IPS-NIHi7 (cell line): ENCODE data around the gene GTPBP3.

ENCODE experiments used
- DNase-seq: peaks from one replicate; pipeline ENCODE4 v3.0.0; 2012; ENCODE audit warnings: mixed read lengths; ENCODE audit errors: extremely low spot score

GTPBP3 gene

DNA sequence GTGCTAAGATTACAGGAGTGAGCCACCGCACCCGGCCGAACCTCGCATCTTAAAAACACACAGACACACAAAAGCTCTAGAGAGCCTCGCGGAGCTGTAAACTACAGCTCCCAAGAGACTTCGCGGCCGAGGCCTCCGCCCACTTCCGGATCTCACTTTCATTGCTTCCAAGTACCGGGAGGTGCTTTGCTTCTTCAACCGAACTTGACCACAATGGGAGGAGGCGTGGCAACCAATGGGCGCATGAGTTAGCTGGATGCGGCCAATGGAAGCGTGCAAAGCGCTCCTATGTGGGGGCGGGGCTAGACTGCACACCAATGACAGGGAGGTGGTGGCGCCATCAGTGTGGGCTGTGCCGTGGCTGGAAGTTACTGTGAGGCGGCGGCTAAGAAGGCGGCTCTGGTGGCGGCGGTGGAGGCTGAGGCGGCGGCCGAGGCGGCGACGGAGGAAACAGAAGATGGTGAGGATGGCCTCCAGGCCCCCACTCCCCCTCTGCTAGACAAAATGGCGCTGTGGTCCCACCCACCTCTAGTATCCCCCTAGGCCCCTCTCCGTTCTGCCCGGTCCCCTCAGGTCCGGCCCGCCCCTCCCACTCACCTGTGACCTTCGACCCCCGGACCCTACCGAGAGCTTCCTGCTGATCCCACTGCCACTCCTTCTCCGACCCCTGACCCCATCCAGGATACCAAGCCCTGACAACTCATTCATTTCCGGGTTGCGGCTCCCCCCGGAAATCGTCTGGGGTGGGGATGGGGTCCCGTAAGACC lies 28.0 kb upstream of the GTPBP3 start, which contains the start of gene DDA1:
Gene DDA1, plus strand, starts transcription at position 366 of the 767 bp plus-strand sequence. Its CDS starts 92 bp downstream, at position 458.
- peak; percentile 97 for DNase-seq

- DNase-seq, result no peak
These were observed 27.3 kb upstream of the GTPBP3 start for GRCh38 chr19:17309965-17310461.

DNA sequence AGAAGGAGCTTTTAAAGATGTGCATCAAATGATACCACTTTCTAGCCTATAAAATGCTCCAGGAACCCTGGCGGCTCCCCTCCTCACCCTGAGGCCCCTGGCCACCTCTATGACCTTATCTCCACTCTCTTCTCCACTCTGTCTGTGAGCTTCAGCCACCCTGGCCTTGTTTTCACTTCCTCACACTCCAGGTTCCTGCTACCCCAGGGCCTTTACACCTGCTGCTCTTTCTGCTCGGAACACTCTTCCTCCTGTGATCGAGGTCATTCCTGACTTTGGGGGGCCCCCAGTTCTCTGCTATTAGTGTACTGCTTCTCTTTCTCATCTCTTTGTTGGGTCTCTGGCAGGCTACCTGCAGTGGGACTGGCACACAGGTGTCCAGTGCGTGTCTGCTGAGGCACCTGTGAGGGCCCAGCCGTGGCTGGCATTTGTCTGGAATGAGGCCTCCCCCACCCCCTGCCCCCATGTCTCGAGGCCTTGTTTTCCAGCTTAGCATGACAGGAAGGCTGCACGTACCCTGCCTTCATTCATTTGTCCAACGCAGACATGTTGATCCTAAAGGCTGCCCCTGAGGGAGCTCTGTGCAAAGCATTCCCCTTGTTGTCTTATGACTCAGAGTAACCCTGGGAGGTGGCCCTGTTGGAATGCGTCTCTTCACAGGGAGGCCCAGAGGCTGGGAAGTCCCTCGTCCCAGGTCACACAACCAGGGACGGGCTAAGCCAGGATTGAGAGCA lies 25.7 kb upstream of the GTPBP3 start:
- no peak for DNase-seq

GRCh38 chr19:17312189-17313113 lies 24.9 kb upstream of the GTPBP3 start:
- no peak for DNase-seq

- no peak for DNase-seq
These were observed 23.3 kb upstream of the GTPBP3 start for GRCh38 chr19:17314007-17314593.

GRCh38 chr19:17318966-17319365 lies 18.4 kb upstream of the GTPBP3 start:
- no peak for DNase-seq

DNA sequence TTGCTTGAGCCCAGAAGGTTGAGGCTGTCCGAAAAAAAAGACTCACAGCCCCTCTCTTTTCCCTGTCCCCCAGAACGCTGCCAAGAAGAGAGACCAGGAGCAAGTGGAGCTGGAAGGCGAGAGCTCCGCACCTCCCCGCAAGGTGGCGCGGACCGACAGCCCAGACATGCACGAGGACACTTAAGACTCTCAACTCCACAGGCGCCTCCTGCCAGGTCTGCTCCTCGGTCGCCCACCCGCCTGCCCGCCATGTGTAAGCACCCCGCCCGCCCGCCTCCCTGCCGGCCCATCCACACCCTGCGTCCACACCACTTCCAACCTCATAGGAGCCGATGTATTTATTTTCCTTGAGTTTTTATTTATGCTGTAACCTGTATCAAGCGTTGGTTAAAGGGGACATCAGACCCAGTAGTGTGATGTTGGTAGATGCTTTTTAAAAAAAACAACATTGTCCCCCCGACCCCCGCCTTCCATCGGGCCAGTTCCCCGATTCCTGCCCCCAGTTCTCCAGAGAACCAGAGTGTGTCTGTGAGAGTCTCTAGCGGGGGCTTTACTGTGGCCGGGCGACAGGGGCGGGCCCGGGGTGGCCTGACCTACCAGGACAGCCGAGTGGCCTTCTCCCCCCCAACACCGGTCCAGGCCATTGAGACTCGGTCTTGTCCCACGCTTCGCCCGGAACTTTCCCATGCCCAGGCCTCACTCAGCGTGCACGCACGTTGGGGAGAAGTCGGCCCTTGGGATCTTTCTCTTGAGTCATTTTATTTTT lies 17.7 kb upstream of the GTPBP3 start:
- no peak for DNase-seq

- DNase-seq, result no peak
These were observed 16.9 kb upstream of the GTPBP3 start for GRCh38 chr19:17320435-17320834.

GRCh38 chr19:17321655-17322489 lies 15.5 kb upstream of the GTPBP3 start:
- no peak for DNase-seq

DNA sequence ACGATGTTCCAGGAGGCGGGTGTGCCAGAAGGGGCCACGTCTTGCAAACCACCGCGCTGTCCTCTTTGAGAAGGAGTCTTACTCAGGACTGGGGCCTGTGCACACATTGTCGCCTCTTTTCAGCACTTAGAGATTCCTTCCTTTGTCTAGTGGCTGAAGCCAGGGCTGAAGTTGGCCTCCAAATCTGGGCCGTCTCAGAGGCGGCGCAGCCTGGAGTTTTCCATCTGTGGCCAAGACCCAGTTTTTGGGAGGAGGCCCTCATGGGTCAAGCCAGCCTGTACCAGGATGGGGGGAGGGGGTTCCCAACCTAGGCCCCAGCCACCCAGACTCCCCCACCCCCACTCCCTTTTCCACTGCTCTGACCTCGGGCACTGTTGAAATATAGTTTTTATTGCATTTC lies 14.5 kb upstream of the GTPBP3 start:
- no peak for DNase-seq

DNA sequence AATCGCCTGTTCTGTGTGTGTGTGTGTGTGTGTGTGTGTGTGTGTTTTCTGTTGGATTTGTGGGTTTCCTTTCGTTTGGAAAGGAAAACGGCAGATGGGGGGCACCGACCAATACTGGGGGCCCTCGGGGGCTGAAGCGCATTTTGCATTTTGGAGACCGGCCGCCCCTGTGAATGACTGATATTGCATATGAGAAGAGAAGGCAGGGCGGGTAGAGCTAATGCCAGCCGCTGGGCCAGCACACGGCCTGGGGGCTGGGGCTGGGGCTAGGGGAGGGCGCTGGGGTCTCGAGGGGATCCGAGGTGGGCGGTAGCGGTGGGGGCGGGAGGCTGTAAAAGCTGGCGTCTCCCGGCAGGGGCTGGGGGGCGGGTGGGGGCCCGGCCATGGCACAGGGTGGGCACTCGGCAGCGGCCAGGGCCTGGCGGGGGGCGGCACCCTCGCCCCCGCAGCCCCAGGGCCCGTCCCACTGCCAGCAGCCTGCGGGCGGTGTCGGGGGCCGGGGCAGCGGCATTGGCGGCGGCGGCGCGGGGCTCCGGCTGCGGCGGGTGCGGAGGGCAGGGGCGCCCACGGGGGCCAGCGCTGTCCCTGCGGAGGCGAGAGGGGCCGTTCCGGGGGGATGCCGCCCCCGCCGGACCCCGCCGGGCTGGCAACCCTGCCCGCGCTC lies 13.9 kb upstream of the GTPBP3 start:
- no peak for DNase-seq

DNA sequence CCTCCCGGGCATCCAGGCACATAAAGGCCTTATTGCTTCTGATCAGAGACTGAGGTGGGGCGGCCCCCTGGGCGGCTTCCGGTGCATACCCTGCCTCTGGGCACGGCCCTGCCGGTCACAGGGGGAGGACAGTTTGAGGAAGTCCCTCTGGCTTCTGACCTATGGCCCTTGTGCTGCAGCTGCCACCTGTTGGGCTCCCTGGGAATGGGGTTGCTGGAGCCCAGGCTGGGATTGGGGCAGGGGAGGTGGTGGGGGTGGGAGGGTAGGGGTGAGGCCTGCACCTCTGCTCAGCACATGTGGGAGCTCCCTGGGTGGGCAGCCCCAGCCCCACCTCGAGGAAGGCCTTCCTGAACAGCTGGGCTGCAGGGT lies 13.4 kb upstream of the GTPBP3 start:
- no peak for DNase-seq

DNA sequence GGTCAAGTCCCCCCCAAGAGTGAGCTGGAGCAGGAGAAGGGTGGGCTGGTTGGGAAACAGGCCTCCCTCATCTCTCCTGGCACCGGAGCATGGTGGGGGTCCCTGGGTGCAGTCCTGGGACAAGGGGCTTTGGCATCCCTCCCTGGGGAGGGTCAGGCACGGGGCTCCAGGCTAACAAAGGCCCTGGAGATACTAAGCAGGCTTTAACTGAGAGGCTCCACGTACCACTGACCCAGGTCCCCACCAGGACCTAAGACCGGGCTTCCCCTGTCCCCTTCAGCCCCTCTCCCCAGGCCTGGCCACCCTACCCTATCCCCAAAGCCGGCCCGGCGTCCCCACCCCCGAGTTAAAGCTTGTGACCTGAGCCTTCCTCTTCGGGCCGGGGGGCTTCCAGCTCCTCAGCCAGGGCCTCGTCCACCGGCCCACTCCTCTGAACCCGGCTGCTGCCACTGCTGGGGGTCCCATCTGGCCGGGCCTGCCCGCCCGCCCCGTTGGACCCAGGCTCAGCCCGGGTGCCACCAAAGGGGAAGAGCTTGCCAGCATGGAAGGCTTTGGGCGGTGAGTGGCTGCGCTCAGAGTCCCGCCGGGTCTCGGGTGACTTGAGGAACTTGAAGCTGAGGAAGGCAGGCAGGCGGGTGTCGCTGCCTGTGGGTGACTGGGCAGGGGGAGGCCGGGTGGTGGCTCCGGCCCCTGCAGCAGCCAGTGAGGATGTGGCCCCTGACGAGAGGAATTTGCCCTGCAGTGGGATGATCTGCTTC lies 12.8 kb upstream of the GTPBP3 start:
- DNase-seq, result no peak

GRCh38 chr19:17325133-17325532 lies 12.2 kb upstream of the GTPBP3 start:
- DNase-seq, result no peak

GRCh38 chr19:17325881-17326594 lies 11.3 kb upstream of the GTPBP3 start:
- DNase-seq, result no peak

DNA sequence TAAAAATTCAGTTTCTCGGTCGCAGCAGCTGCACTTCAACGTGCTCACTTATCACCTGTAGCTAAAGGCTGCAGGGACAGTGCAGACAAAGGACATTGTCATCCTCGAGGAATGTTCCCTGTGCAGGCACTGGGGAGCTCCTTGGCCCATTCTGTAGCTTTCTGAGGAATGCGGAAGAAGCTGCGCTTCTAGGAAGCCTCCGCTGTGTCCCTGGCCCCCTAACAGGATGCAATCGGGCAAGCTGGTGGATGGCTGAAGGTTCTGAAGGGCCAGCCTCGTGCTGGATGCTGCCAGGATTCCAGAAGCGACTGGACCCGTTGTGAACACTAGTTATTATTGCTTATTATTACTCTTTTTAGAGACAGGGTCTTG lies 10.8 kb upstream of the GTPBP3 start:
- DNase-seq, result no peak

- DNase-seq, result no peak
These were observed 10.2 kb upstream of the GTPBP3 start for GRCh38 chr19:17327068-17327653.
